HG02943 (cell line): Measurements from ENCODE around the gene MPP7.

Experiments
- ATAC-seq: cut with Tn5 transposase; IDR thresholded peaks from one replicate; pipeline ENCODE4 v1.9.1; 2021; ENCODE audit warnings: mild to moderate bottlenecking, low read depth, moderate library complexity; ENCODE audit not compliant: unreplicated experiment

The MPP7 gene

DNA sequence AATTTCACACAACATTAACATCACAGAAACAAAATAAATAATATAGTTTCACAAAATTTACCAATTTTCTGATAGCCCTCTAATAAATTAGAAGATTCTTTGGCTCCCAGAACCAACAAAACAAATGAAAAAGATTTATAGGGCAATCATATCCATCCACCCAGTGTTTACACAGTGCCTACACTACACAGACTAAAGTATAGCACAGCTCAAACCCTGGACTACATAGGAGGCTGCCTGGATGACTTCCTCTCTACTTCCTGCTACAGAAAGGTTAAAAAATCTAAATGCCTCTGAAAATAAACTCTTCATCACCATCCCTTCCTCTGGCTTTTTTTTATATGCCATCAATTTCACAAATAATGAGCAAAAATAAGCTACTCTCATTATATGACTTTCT, 28.4 kb downstream of the MPP7 start:
- no peak for ATAC-seq

GRCh38 chr10:28273343-28273742, 29.5 kb downstream of the MPP7 start:
- ATAC-seq: no peak

DNA sequence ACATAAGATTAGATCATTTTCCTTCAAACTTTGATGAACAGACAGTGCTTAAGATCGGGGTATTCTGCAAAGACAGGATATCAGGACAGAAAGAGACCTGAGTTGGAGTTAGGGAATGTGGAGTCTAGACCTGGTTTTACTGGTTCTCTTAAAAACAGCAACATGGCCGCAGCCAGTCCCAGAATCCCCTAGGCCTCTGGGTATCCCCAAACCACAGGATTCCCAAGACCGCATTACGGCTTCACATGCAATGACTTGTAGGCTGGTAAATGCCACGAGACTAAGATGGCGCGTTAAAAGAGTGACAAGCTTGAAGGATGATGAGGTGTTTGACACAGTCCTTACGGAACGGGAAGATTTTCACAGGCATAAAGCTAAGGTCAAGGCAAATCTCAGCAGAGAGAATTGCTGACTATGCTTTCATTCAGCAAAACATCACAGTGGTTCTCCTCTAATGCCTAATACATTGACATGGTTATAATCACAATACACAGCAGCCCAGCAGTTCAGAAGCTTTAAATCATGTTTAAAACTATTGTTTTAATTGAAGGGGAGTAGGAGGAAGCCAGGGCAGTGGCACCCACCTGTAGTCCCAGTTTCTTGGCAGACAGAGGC, 32.9 kb downstream of the MPP7 start:
- ATAC-seq: no peak

GRCh38 chr10:28266449-28267224, 36.2 kb downstream of the MPP7 start:
- no peak for ATAC-seq

GRCh38 chr10:28263136-28263857, 39.6 kb downstream of the MPP7 start:
- no peak for ATAC-seq

- no peak for ATAC-seq
Observed at GRCh38 chr10:28256776-28257175, 46.1 kb downstream of the MPP7 start.

DNA sequence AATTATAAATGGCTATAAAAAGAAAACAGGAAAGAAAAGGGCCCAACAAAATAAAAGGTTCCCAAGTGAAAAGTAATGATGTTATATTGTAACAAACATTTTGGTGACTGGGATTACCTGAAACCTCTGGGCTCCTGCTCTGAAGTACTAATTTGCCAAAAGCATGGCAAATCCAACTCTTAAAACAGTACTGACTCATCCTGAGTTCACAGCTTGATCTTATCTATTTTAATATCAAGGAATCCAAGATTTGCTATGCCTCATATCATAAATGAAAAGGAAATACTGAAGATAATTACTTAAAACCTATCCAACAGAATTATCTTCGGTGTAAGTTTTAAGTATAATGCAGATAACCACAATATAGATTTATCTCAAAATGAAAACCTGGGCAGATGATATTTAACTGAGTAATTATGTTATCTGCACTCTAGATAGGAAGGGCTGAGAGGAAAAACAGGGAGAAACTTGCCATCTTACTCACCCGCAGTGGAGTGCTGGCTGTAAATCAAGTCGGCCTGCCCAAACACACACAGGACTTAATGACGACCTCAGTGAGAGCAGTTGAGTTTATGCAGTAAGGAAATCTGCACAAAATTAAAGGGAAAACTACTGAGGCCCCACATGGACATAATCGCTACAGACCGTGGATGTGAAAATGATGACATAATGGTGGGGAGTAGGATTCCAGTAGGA, 48.4 kb downstream of the MPP7 start:
- ATAC-seq: no peak

- no peak for ATAC-seq
Observed at GRCh38 chr10:28253169-28253785, 49.6 kb downstream of the MPP7 start.
